Measurements from ENCODE around the gene APOM. TPM values are rescaled to one million over a fixed set of nuclear protein-coding genes. Genes with fewer than 3 reads are reported as not detected.
A peak's percentile ranks its signal among the peaks of the same experiment; 100 is the strongest.

APOM gene
- total RNA-seq, 1 donor from 2014 or later = not detected

GRCh38 chr6:31663961-31664789 is 8.5 kb downstream of the APOM start:
- peaks cover 26 to 27% of the 10 kb centered on the region in 2 donors for H3K36me3 ChIP-seq
- H3K27me3 ChIP-seq = no peaks in the 10 kb centered on the region
- H3K4me3 ChIP-seq = peak overlapping the region; percentile 72 to 97
- H3K9me3 ChIP-seq = no peaks in the 10 kb centered on the region
- no peak for TF ChIP-seq CTCF (IDR thresholded peaks at IDR 0.05)
- DNase-seq (ENCODE audit: low spot score in 2 of 2) = peak in 1 of 2 donors; percentile 77
- H3K27ac ChIP-seq = peak overlapping the region; percentile 91 to 97
- peaks cover 20 to 41% of the 10 kb centered on the region in 2 donors for H3K4me1 ChIP-seq
- intact Hi-C loops (cut with DNase I) = loop anchor here (1.0 to 10.0 kb wide), 4 partner anchors 44 to 1651 kb away; partner anchors contain the start of genes AGPAT1, PRRC2A, RNF5 and TAPBP

GRCh38 chr6:31664790-31665500 is 9.3 kb downstream of the APOM start, which contains the start of gene GPANK1:
Gene GPANK1 (minus strand): TSS chr6:31664997. CDS start chr6:31664478, 519 bp downstream.
- intact Hi-C loops (cut with DNase I) = loop anchor here (1.0 to 10.0 kb wide), 7 partner anchors 13 to 1650 kb away; partner anchors contain the start of genes AGPAT1, BAG6, NELFE and PRRC2A
- peak within 1 kb of the TSS; percentile 72 to 97 for H3K4me3 ChIP-seq
- DNase-seq (ENCODE audit: low spot score in 2 of 2) = peak; percentile 73 to 96
- no peaks in the 10 kb centered on the region for H3K27me3 ChIP-seq
- no peaks in the 10 kb centered on the region for H3K9me3 ChIP-seq
- H3K36me3 ChIP-seq = peaks cover 34 to 35% of the 10 kb centered on the region in 2 donors
- TF ChIP-seq CTCF (IDR thresholded peaks at IDR 0.05) = no peak
- H3K27ac ChIP-seq = peak within 1 kb of the TSS; percentile 91 to 97
- peaks cover 16 to 34% of the 10 kb centered on the region in 2 donors for H3K4me1 ChIP-seq

GRCh38 chr6:31665501-31666336 is 10.0 kb downstream of the APOM start, which contains the start of gene CSNK2B:
Gene CSNK2B (plus strand): TSS chr6:31666080. CDS start chr6:31666832, 752 bp downstream.
- peak within 1 kb of the TSS; percentile 72 to 97 for H3K4me3 ChIP-seq
- H3K27me3 ChIP-seq = no peaks in the 10 kb centered on the region
- peak within 1 kb of the TSS; percentile 91 to 97 for H3K27ac ChIP-seq
- H3K9me3 ChIP-seq = no peaks in the 10 kb centered on the region
- peaks cover 16 to 34% of the 10 kb centered on the region in 2 donors for H3K4me1 ChIP-seq
- peak in 1 of 3 experiments; percentile 35 for TF ChIP-seq CTCF (IDR thresholded peaks at IDR 0.05)
- peaks cover 42% of the 10 kb centered on the region in 2 donors for H3K36me3 ChIP-seq
- intact Hi-C loops (cut with DNase I) = loop anchor here (1.0 to 10.0 kb wide), 7 partner anchors 13 to 1649 kb away; partner anchors contain the start of genes ABHD16A, AGPAT1, BAG6 and DDAH2
- DNase-seq (ENCODE audit: low spot score in 2 of 2) = peak; percentile 97 to 99

GRCh38 chr6:31666337-31666965 is 10.8 kb downstream of the APOM start:
- no peak for DNase-seq (ENCODE audit: low spot score in 2 of 2)
- Histone ChIP-seq H3K27me3 (no peaks in the 10 kb centered on the region), H3K4me3 (peak overlapping the region; percentile 72 to 97), H3K36me3 (peaks cover 49 to 50% of the 10 kb centered on the region in 2 donors), H3K27ac (peak overlapping the region; percentile 91 to 97), H3K9me3 (no peaks in the 10 kb centered on the region), H3K4me1 (peaks cover 16 to 29% of the 10 kb centered on the region in 2 donors)
- intact Hi-C loops (cut with DNase I) = loop anchor here (1.0 to 10.0 kb wide), 6 partner anchors 37 to 1648 kb away; partner anchors contain the start of genes ABHD16A, AGPAT1, DDAH2 and NELFE
- no peak for TF ChIP-seq CTCF (IDR thresholded peaks at IDR 0.05)
